PC-9 (cell line): ENCODE results near the gene ITPKB. TPM values are rescaled to one million over a fixed set of nuclear protein-coding genes. Genes with fewer than 3 reads are reported as not detected.
"Not testable (repeated sequence)": the region's sequence is repeated elsewhere in the genome, so short reads cannot be mapped to it uniquely, and the experiment has no call there.

ENCODE experiments used
- BruUV-seq: library from RNA; stranded (reverse); fragments of 400-500 nt; replicated peaks from 2 replicates; lab custom pipeline; 2021; lab: Mats Ljungman, UMichigan
- CTCF ChIA-PET: fragments of 300-600 bp; sonication (Branson Sonifier 250); formaldehyde crosslinking; loops from one replicate; lab custom pipeline; 2022; ENCODE audit warnings: antibody characterized with exemption; lab: Charles Lee
- POLR2A ChIA-PET: fragments of 300-600 bp; sonication (Branson Sonifier 250); formaldehyde crosslinking; loops from one replicate; lab custom pipeline; 2022; ENCODE audit warnings: antibody characterized with exemption; ENCODE audit not compliant: unreplicated experiment; lab: Charles Lee
- DNase-seq, 2 experiments: peaks; one replicate each; pipeline versions ENCODE4 v3.0.0 to v3.0.0-alpha.2; 2015 to 2022; ENCODE audit warnings: mixed read lengths in 1 of 2
- H2AFZ ChIP-seq: fragments of 200-600 bp; sonication (generic); 2 replicates; pipeline ENCODE4 v1.8.1; 2017; ENCODE audit warnings: antibody characterized with exemption
- H3F3A ChIP-seq: fragments of 200-600 bp; sonication (generic); 2 replicates; pipeline ENCODE4 v1.8.1; 2017; ENCODE audit warnings: antibody characterized with exemption, mild to moderate bottlenecking, low read depth; ENCODE audit not compliant: insufficient read depth
- H3K27ac ChIP-seq: fragments of 200-600 bp; sonication (generic); 2 replicates; pipeline ENCODE4 v1.6.1; 2016; ENCODE audit warnings: mixed run types
- H3K27me3 ChIP-seq: fragments of 200-600 bp; sonication (generic); 2 replicates; pipeline ENCODE4 v1.6.1; 2016; ENCODE audit warnings: low read depth, mixed run types; ENCODE audit not compliant: insufficient read depth
- H3K36me3 ChIP-seq: fragments of 200-600 bp; sonication (generic); 2 replicates; pipeline ENCODE4 v1.6.1; 2016; ENCODE audit warnings: low read depth, mixed run types
- H3K4me1 ChIP-seq: fragments of 200-600 bp; sonication (generic); replicated peaks from 2 replicates; pipeline ENCODE4 v1.6.1; 2016; ENCODE audit warnings: mixed run types; ENCODE audit not compliant: insufficient read depth
- H3K4me2 ChIP-seq: fragments of 200-600 bp; sonication (generic); 2 replicates; pipeline ENCODE4 v1.6.1; 2017; ENCODE audit warnings: mixed run types
- H3K4me3 ChIP-seq: fragments of 200-600 bp; sonication (generic); 2 replicates; pipeline ENCODE4 v1.6.1; 2016; ENCODE audit warnings: mixed run types
- H3K79me2 ChIP-seq: fragments of 200-600 bp; sonication (generic); 2 replicates; pipeline ENCODE4 v1.6.1; 2017; ENCODE audit warnings: low read depth, mixed run types
- H3K9me2 ChIP-seq: fragments of 200-600 bp; sonication (generic); 2 replicates; pipeline ENCODE4 v1.8.1; 2017; ENCODE audit warnings: mild to moderate bottlenecking; ENCODE audit not compliant: insufficient read depth
- H3K9me3 ChIP-seq: fragments of 200-600 bp; sonication (generic); 2 replicates; pipeline ENCODE4 v1.8.1; 2016; ENCODE audit warnings: low read depth; ENCODE audit not compliant: insufficient read depth
- H4K20me1 ChIP-seq: fragments of 200-600 bp; sonication (generic); 2 replicates; pipeline ENCODE4 v1.8.1; 2017; ENCODE audit not compliant: insufficient read depth
- CTCF ChIP-seq: fragments of 200-600 bp; sonication (generic); conservative IDR thresholded peaks from 2 replicates; pipeline ENCODE4 v1.6.1; 2017; ENCODE audit warnings: mixed run types, antibody characterized with exemption, mild to moderate bottlenecking, moderate library complexity
- EZH2 ChIP-seq: fragments of 200-600 bp; sonication (generic); IDR thresholded peaks from 2 replicates; pipeline ENCODE4 v1.8.0; 2017; ENCODE audit warnings: antibody characterized with exemption, low read depth
- intact Hi-C: fragments of 100-400 bp; cut with micrococcal nuclease; formaldehyde crosslinking; loops from one replicate; pipeline ENCODE4 v1.10.0; 2022; ENCODE audit not compliant: unreplicated experiment
- total RNA-seq: library from RNA; stranded (reverse); gene quantifications from 2 replicates; pipeline ENCODE4 v1.2.3, GENCODE V29; 2021

ITPKB gene
- total RNA-seq, 1 experiment from 2014 or later: 13.4 TPM

- Histone ChIP-seq H2AFZ (no peak overlapping the region), H3K27me3 (no peaks in the 10 kb centered on the region), H3K4me2 (no peak overlapping the region), H3F3A (peaks cover 15% of the 10 kb centered on the region; the same call in 1 of the 2 replicates), H4K20me1 (no peaks in the 10 kb centered on the region), H3K4me3 (no peak overlapping the region), H3K9me2 (no peaks in the 10 kb centered on the region), H3K36me3 (no peaks in the 10 kb centered on the region), H3K4me1 (peaks cover 10% of the 10 kb centered on the region; the same call in 1 of the 2 replicates), H3K9me3 (no peaks in the 10 kb centered on the region), H3K27ac (no peak overlapping the region), H3K79me2 (no peaks in the 10 kb centered on the region)
- intact Hi-C loops: loop anchor here (10.0 kb wide), 2 partner anchors 197 to 363 kb away; no protein-coding TSS in a partner anchor
- CTCF ChIA-PET: no interaction called here
- TF ChIP-seq EZH2 (no peak), CTCF (no peak)
- DNase-seq: no peak
- POLR2A ChIA-PET: no interaction called here
- no TSS peak for BruUV-seq
Observed at GRCh38 chr1:226622012-226622411, 117.1 kb downstream of the ITPKB start.

- Histone ChIP-seq H3K9me3 (no peaks in the 10 kb centered on the region), H2AFZ (no peak overlapping the region), H3K4me2 (no peak overlapping the region), H3K9me2 (no peaks in the 10 kb centered on the region), H3K36me3 (no peaks in the 10 kb centered on the region), H3K4me3 (no peak overlapping the region), H3K27me3 (no peaks in the 10 kb centered on the region), H4K20me1 (no peaks in the 10 kb centered on the region), H3K4me1 (no peaks in the 10 kb centered on the region), H3K27ac (no peak overlapping the region), H3F3A (no peaks in the 10 kb centered on the region), H3K79me2 (no peaks in the 10 kb centered on the region)
- no peak for DNase-seq
- POLR2A ChIA-PET: no interaction called here
- TF ChIP-seq CTCF: no peak
- TF ChIP-seq EZH2: no peak
- BruUV-seq: no TSS peak
- CTCF ChIA-PET: interaction anchor here (0.5 kb wide), 1 partner anchor 1334 kb away, joined by 4 read pairs; no protein-coding TSS in a partner anchor
- intact Hi-C loops: no loop called here
Observed at GRCh38 chr1:226619031-226619430, 120.1 kb downstream of the ITPKB start.

GRCh38 chr1:226618380-226618779, 120.7 kb downstream of the ITPKB start:
- Histone ChIP-seq H3K36me3 (no peaks in the 10 kb centered on the region), H2AFZ (no peak overlapping the region)
- CTCF ChIA-PET: no interaction called here

GRCh38 chr1:226617719-226618118, 121.4 kb downstream of the ITPKB start:
- CTCF ChIA-PET, H3K27me3 ChIP-seq, H3K4me1 ChIP-seq, H3K36me3 ChIP-seq, DNase-seq, H4K20me1 ChIP-seq, H3K4me2 ChIP-seq, H3K27ac ChIP-seq, intact Hi-C loops, BruUV-seq, H3F3A ChIP-seq, H3K4me3 ChIP-seq, H3K79me2 ChIP-seq, H2AFZ ChIP-seq, H3K9me2 ChIP-seq, H3K9me3 ChIP-seq: not testable (repeated sequence)
- POLR2A ChIA-PET: interaction anchor here (0.7 kb wide), 1 partner anchor 527 kb away, joined by 23 read pairs; no protein-coding TSS in a partner anchor

More at GRCh38 chr1:226618380-226618779, 120.7 kb downstream of the ITPKB start:
- intact Hi-C loops: no loop called here
- no peak overlapping the region for H3K4me2 ChIP-seq
- POLR2A ChIA-PET: no interaction called here
- no peaks in the 10 kb centered on the region for H3K9me2 ChIP-seq
- TF ChIP-seq CTCF (no peak), EZH2 (no peak)
- H3K27me3 ChIP-seq: no peaks in the 10 kb centered on the region; the same call in 1 of the 2 replicates
- no peaks in the 10 kb centered on the region for H4K20me1 ChIP-seq
- H3F3A ChIP-seq: no peaks in the 10 kb centered on the region
- H3K9me3 ChIP-seq: no peaks in the 10 kb centered on the region
- no TSS peak for BruUV-seq
- no peaks in the 10 kb centered on the region for H3K4me1 ChIP-seq
- no peak for DNase-seq
- no peaks in the 10 kb centered on the region for H3K79me2 ChIP-seq
- H3K4me3 ChIP-seq: no peak overlapping the region
- H3K27ac ChIP-seq: no peak overlapping the region
